ENCODE data around the gene GBP6. TPM values are rescaled to one million over a fixed set of nuclear protein-coding genes. Genes with fewer than 3 reads are reported as not detected.

The GBP6 gene
- total RNA-seq, 4 donors from 2014 or later = 0.55 to 1.5 (median 0.74) TPM

GRCh38 chr1:89378001-89378400 is 14.1 kb downstream of the GBP6 start:
- DNase-seq (ENCODE audit: low spot score in 2 of 2) = no peak
- no peak for TF ChIP-seq POLR2A (IDR thresholded peaks at IDR 0.05)
- TF ChIP-seq CTCF (IDR thresholded peaks at IDR 0.05) = no peak
- H3K4me3 ChIP-seq (ENCODE audit: low read depth, poor library complexity, severe bottlenecking) = no peak overlapping the region
- intact Hi-C loops (cut with DNase I; ENCODE audit: low total_unique reads) = no loop called here

- no peak for DNase-seq (ENCODE audit: low spot score in 2 of 2)
- TF ChIP-seq CTCF (IDR thresholded peaks at IDR 0.05) (no peak), POLR2A (IDR thresholded peaks at IDR 0.05) (no peak)
- WGBS, 2 donors = 93 to 95% methylated on average over 6 of the region's 6 CpGs
- intact Hi-C loops (cut with DNase I; ENCODE audit: low total_unique reads) = no loop called here
- no peak overlapping the region for H3K4me3 ChIP-seq (ENCODE audit: low read depth, poor library complexity, severe bottlenecking)
Measured at GRCh38 chr1:89381618-89382017, 17.8 kb downstream of the GBP6 start.

GRCh38 chr1:89382479-89382878 is 18.6 kb downstream of the GBP6 start:
- TF ChIP-seq POLR2A (IDR thresholded peaks at IDR 0.05) (no peak), CTCF (IDR thresholded peaks at IDR 0.05) (no peak)
- H3K4me3 ChIP-seq (ENCODE audit: low read depth, poor library complexity, severe bottlenecking) = no peak overlapping the region
- DNase-seq (ENCODE audit: low spot score in 2 of 2) = no peak
- intact Hi-C loops (cut with DNase I; ENCODE audit: low total_unique reads) = no loop called here

GRCh38 chr1:89383185-89383584 is 19.3 kb downstream of the GBP6 start:
- 89 to 94% methylated on average over 3 of the region's 3 CpGs for WGBS, 2 donors
- no peak for TF ChIP-seq POLR2A (IDR thresholded peaks at IDR 0.05)
- no peak for TF ChIP-seq CTCF (IDR thresholded peaks at IDR 0.05)
- no peak overlapping the region for H3K4me3 ChIP-seq (ENCODE audit: low read depth, poor library complexity, severe bottlenecking)
- intact Hi-C loops (cut with DNase I; ENCODE audit: low total_unique reads) = no loop called here
- DNase-seq (ENCODE audit: low spot score in 2 of 2) = no peak

- DNase-seq (ENCODE audit: low spot score in 2 of 2) = no peak
- 94 to 95% methylated on average over 2 of the region's 2 CpGs for WGBS, 2 donors
- H3K4me3 ChIP-seq (ENCODE audit: low read depth, poor library complexity, severe bottlenecking) = no peak overlapping the region
- TF ChIP-seq POLR2A (IDR thresholded peaks at IDR 0.05) (no peak), CTCF (IDR thresholded peaks at IDR 0.05) (no peak)
- intact Hi-C loops (cut with DNase I; ENCODE audit: low total_unique reads) = no loop called here
Measured at GRCh38 chr1:89390707-89391106, 26.8 kb downstream of the GBP6 start.

GRCh38 chr1:89391686-89392085 is 27.8 kb downstream of the GBP6 start:
- TF ChIP-seq POLR2A (IDR thresholded peaks at IDR 0.05) (no peak), CTCF (IDR thresholded peaks at IDR 0.05) (no peak)
- H3K4me3 ChIP-seq (ENCODE audit: low read depth, poor library complexity, severe bottlenecking) = no peak overlapping the region
- intact Hi-C loops (cut with DNase I; ENCODE audit: low total_unique reads) = no loop called here
- whole genome bisulfite sequencing, 2 donors = 60 to 65% methylated on average over 1 of the region's 1 CpG
- no peak for DNase-seq (ENCODE audit: low spot score in 2 of 2)

Data from lower leg skin (tissue), 4 donors.